Spleen (tissue), 11 donors: ENCODE measurements around the gene USP6NL. TPM values are rescaled to one million over a fixed set of nuclear protein-coding genes. Genes with fewer than 3 reads are reported as not detected.
A peak's percentile ranks its signal among the peaks of the same experiment; 100 is the strongest.

ENCODE experiments used
- DNase-seq: peaks from one replicate; pipeline ENCODE4 v3.0.0-alpha.2; 2020
- H3K27ac ChIP-seq, 8 donors: fragments of 200-600 bp; sonication (generic) in 7 of 8; 1 replicate in 4 of 8; 2 replicates in 4 of 8; pipeline versions ENCODE4 v1.5.0 to v1.8.0; 2016 to 2021; ENCODE audit warnings: inconsistent platforms in 4 of 8, mild to moderate bottlenecking in 4 of 8, moderate library complexity in 1 of 8
- H3K27me3 ChIP-seq, 7 donors: fragments of 200-600 bp; sonication (generic) in 6 of 7; replicated peaks in 1 of 7; 1 replicate in 4 of 7; 2 replicates in 3 of 7; pipeline versions ENCODE4 v1.5.0 to v1.8.0; 2016 to 2021; ENCODE audit warnings: inconsistent platforms in 3 of 7, mild to moderate bottlenecking in 1 of 7
- H3K36me3 ChIP-seq, 6 donors: fragments of 200-600 bp; sonication (generic) in 5 of 6; 1 replicate in 4 of 6; 2 replicates in 2 of 6; pipeline versions ENCODE4 v1.5.0 to v1.8.0; 2016 to 2021; ENCODE audit warnings: inconsistent platforms in 2 of 6
- H3K4me1 ChIP-seq, 6 donors: fragments of 200-600 bp; sonication (generic) in 5 of 6; 1 replicate in 3 of 6; 2 replicates in 3 of 6; pipeline versions ENCODE4 v1.5.0 to v1.8.0; 2016 to 2021; ENCODE audit warnings: inconsistent platforms in 3 of 6
- H3K4me3 ChIP-seq, 8 donors: fragments of 200-600 bp; sonication (generic) in 7 of 8; 1 replicate in 4 of 8; 2 replicates in 4 of 8; pipeline versions ENCODE4 v1.5.0 to v1.8.0; 2016 to 2021; ENCODE audit warnings: inconsistent platforms in 4 of 8, mild to moderate bottlenecking in 4 of 8, moderate library complexity in 2 of 8
- H3K9me3 ChIP-seq, 8 donors: fragments of 200-600 bp; sonication (generic) in 7 of 8; 1 replicate in 4 of 8; 2 replicates in 4 of 8; pipeline versions ENCODE4 v1.5.0 to v1.8.0; 2016 to 2021; ENCODE audit warnings: inconsistent platforms in 4 of 8
- CTCF ChIP-seq, 11 experiments: fragments of 200-600 bp in 7 of 11; fragments of 450-650 bp in 4 of 11; sonication (generic) in 4 of 11; IDR thresholded peaks in 8 of 11; conservative IDR thresholded peaks in 3 of 11; 1 replicate in 7 of 11; 2 replicates in 4 of 11; pipeline versions ENCODE4 v1.4.0 to v1.8.0; 2016 to 2021; ENCODE audit warnings: antibody characterized with exemption in 11 of 11, inconsistent platforms in 4 of 11, mild to moderate bottlenecking in 1 of 11
- POLR2A ChIP-seq, 3 donors: fragments of 450-650 bp; IDR thresholded peaks; one replicate each; pipeline ENCODE4 v1.5.1; 2017; ENCODE audit warnings: antibody characterized with exemption in 3 of 3, mild to moderate bottlenecking in 1 of 3
- POLR2AphosphoS5 ChIP-seq, 3 donors: sonication (generic); formaldehyde crosslinking; IDR thresholded peaks; one replicate each; pipeline ENCODE4 v1.5.1; 2017; ENCODE audit warnings: antibody characterized with exemption in 3 of 3
- WGBS, 5 donors: extraction: QIAGEN DNeasy Blood & Tissue Kit in 3 of 5; methylation state at CpG; one replicate each; pipeline versions ENCODE4 v1.1.5 to v1.1.7; 2013 to 2018; 5-methylcytosine and 5-hydroxymethylcytosine counted together
- intact Hi-C: fragments of 100-400 bp; cut with DNase I; formaldehyde crosslinking; loops from one replicate; pipeline ENCODE4 v1.15.0; 2023; ENCODE audit warnings: low total_unique reads
- polyA plus RNA-seq, 3 donors: library from polyadenylated mRNA; stranded (reverse); fragments of 200-250 nt; gene quantifications; one replicate each; pipeline ENCODE4 v1.2.1, GENCODE V29; 2013
- total RNA-seq, 7 donors: library from RNA; depleted of rRNA in 3 of 7; stranded (reverse); fragments of >200 nt in 3 of 7; fragmentation: NEBNext Ultra II Directional in 4 of 7; extraction: Animal tissue kit (Norgen Biotek cat#: 25700) in 4 of 7; gene quantifications; one replicate each; pipeline versions ENCODE4 v1.1.0 to v1.2.1, GENCODE V29; 2016 to 2021
- donor health status: healthy with polysubstance abuse.
- donor health status: DM: no; HTN: no; CAD: no; lungs with moderate emphysema.
- donor health status: DM: no; HTN: no; CAD: no.
- donor health status: Bipolar disorder and iron deficiency.
- donor health status: healthy.
- donor health status: DM: no; HTN: no; CAD: no.
- donor health status: DM: yes; HTN: yes; CAD: no.

Gene USP6NL
- total and polyA plus RNA-seq, 10 donors = 11.0 to 51.7 (median 37.7) TPM

GRCh38 chr10:11643039-11643438 lies 31.6 kb upstream of the USP6NL start:
- intact Hi-C loops = no loop called here
- peak; percentile 14 for DNase-seq
- Histone ChIP-seq H3K27ac (no peak overlapping the region), H3K27me3 (no peaks in the 10 kb centered on the region), H3K36me3 (no peaks in the 10 kb centered on the region), H3K9me3 (no peaks in the 10 kb centered on the region), H3K4me3 (no peak overlapping the region), H3K4me1 (peaks cover 0 to 5% (median 0%) of the 10 kb centered on the region in 6 donors)
- TF ChIP-seq POLR2A (IDR thresholded peaks at IDR 0.05) (no peak), CTCF (IDR thresholded peaks at IDR 0.05 in 8 of 11, conservative IDR thresholded peaks at IDR 0.05 in 3 of 11) (no peak), POLR2AphosphoS5 (IDR thresholded peaks at IDR 0.05) (no peak)
- WGBS, 5 donors = 83 to 91% (median 90%) methylated on average over 6 of the region's 6 CpGs

- H3K27ac ChIP-seq = no peak overlapping the region
- H3K4me1 ChIP-seq = peaks cover 0 to 5% (median 0%) of the 10 kb centered on the region in 6 donors
- TF ChIP-seq POLR2A (IDR thresholded peaks at IDR 0.05) = no peak
- no peak for TF ChIP-seq CTCF (IDR thresholded peaks at IDR 0.05 in 8 of 11, conservative IDR thresholded peaks at IDR 0.05 in 3 of 11)
- no peaks in the 10 kb centered on the region for H3K9me3 ChIP-seq
- H3K4me3 ChIP-seq = no peak overlapping the region
- no peaks in the 10 kb centered on the region for H3K36me3 ChIP-seq
- no peak for DNase-seq
- WGBS, 5 donors = 56 to 68% (median 59%) methylated on average over 8 of the region's 8 CpGs
- intact Hi-C loops = no loop called here
- H3K27me3 ChIP-seq = no peaks in the 10 kb centered on the region
Observed at GRCh38 chr10:11642566-11642965, 31.1 kb upstream of the USP6NL start.

DNA sequence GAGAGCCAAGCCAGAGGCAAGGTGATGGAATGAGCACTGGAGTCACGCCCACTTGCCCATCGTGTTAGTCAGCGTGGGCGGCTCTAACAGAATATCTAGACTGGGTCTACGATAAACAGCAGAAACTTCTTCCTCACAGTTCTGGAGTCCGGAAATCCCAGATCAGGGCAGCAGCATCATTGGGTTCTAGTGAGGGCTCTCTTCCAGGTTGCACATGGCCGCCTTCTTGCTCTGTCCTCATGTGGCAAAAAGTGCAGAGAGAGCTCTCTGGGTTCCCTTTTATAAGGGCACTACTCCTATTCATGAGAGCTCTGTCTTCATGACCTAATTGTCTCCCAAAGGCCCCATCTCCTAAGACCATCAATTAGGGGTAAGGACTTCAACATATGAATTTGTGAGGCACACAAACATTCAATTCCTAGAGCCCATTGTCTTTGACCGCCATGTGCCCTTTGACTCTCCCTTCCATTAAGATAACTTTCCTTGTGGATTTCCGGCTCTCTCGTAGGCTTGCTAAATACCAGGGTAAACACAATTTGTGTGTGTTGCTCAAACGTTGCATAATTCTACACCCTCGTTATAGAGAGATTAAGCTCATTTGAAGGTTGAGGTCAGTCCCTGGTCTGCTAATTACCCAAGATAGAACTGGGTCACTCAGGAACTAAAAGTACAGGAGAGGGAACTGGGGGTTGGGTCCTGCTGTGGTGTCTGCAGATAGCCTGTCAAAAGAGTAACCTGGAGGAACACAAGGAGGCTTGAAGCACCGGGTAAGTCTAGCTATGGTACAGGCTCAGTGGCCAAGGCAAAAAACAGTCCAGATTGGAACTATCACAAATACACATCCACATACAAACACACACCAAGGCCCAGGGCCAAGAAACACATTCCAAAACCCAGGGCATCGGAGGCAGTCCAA lies 28.7 kb upstream of the USP6NL start:
- Histone ChIP-seq H3K4me1 (peaks cover 0 to 23% (median 7%) of the 10 kb centered on the region in 6 donors), H3K27me3 (no peaks in the 10 kb centered on the region), H3K4me3 (no peak overlapping the region), H3K36me3 (no peaks in the 10 kb centered on the region), H3K27ac (no peak overlapping the region), H3K9me3 (no peaks in the 10 kb centered on the region)
- intact Hi-C loops = no loop called here
- peak; percentile 46 for DNase-seq
- TF ChIP-seq POLR2A (IDR thresholded peaks at IDR 0.05) (no peak), POLR2AphosphoS5 (IDR thresholded peaks at IDR 0.05) (no peak), CTCF (IDR thresholded peaks at IDR 0.05 in 8 of 11, conservative IDR thresholded peaks at IDR 0.05 in 3 of 11) (no peak)
- WGBS, 5 donors = 80 to 88% (median 86%) methylated on average over 14 of the region's 14 CpGs

DNA sequence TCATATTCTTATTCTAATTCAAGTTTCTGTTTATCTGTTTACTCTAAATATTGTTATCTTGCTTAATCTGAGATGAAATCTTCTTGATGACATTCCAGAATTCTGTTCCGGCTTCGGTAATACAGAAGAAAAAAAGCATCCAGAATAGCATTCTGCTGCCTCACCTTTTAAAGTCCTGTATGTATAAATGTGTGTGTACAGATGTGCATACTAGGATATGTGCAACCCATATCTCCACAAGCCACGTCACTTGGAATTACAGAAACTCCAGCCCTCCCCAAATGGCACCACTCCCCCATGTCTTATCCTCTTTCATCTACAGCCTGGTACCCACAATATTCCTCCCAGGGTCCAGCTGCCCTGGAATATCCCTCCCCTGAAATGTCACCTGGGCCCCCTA lies 27.9 kb upstream of the USP6NL start:
- no peak for DNase-seq
- intact Hi-C loops = no loop called here
- no peak for TF ChIP-seq CTCF (IDR thresholded peaks at IDR 0.05 in 8 of 11, conservative IDR thresholded peaks at IDR 0.05 in 3 of 11)
- no peak for TF ChIP-seq POLR2AphosphoS5 (IDR thresholded peaks at IDR 0.05)
- no peak for TF ChIP-seq POLR2A (IDR thresholded peaks at IDR 0.05)
- Histone ChIP-seq H3K4me3 (no peak overlapping the region), H3K36me3 (no peaks in the 10 kb centered on the region), H3K9me3 (no peaks in the 10 kb centered on the region), H3K27ac (no peak overlapping the region), H3K27me3 (no peaks in the 10 kb centered on the region), H3K4me1 (peaks cover 0 to 23% (median 7%) of the 10 kb centered on the region in 6 donors)
- 87 to 98% (median 92%) methylated on average over 3 of the region's 3 CpGs for WGBS, 5 donors
